GM13977 (cell line): Measurements from ENCODE around the gene OCRL.

ENCODE experiments used
- DNase-seq: peaks from one replicate; pipeline ENCODE4 v3.0.0; 2012; ENCODE audit warnings: low spot score
- CTCF ChIP-seq: IDR thresholded peaks from 2 replicates; pipeline ENCODE4 v1.5.1; 2012; ENCODE audit warnings: mild to moderate bottlenecking, control low read depth; ENCODE audit not compliant: insufficient read depth; ENCODE audit errors: extremely low read depth, missing control alignments
- in situ Hi-C: fragments of 300-500 bp; cut with MboI; formaldehyde crosslinking; loops from one replicate; pipeline ENCODE4 v1.12.0; 2022; ENCODE audit warnings: low sequenced_read_pairs, low pct_unique_long_range_greater_than_20kb, mixed read lengths, inconsistent platforms; ENCODE audit not compliant: unreplicated experiment

Gene OCRL

GRCh38 chrX:129497146-129497843, 42.8 kb upstream of the OCRL start:
- TF ChIP-seq CTCF, result no peak
- in situ Hi-C loops, result no loop called here
- no peak for DNase-seq

GRCh38 chrX:129510331-129510730, 29.7 kb upstream of the OCRL start:
- no peak for DNase-seq
- in situ Hi-C loops, result no loop called here
- TF ChIP-seq CTCF, result no peak

GRCh38 chrX:129511689-129512088, 28.4 kb upstream of the OCRL start:
- no peak for TF ChIP-seq CTCF
- in situ Hi-C loops, result no loop called here
- DNase-seq, result no peak

DNA sequence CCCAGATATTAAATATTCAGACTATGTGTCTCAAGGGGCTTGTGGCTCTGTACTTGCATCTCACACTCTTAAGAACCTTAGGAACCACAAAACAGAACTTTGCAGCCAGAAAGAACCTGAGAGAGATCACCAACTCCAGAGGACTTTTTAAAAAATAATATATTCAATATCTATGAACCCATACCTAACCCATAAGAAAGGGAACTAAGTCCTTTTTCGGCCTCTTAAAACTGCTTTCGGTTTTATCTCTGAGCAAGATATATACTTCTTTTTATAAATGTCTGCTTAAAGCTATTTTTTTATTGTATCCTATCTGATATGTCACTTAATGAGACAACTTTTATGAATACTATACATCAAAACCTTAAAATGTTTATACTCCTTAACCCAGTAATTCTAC, 27.6 kb upstream of the OCRL start:
- TF ChIP-seq CTCF, result no peak
- no peak for DNase-seq

DNA sequence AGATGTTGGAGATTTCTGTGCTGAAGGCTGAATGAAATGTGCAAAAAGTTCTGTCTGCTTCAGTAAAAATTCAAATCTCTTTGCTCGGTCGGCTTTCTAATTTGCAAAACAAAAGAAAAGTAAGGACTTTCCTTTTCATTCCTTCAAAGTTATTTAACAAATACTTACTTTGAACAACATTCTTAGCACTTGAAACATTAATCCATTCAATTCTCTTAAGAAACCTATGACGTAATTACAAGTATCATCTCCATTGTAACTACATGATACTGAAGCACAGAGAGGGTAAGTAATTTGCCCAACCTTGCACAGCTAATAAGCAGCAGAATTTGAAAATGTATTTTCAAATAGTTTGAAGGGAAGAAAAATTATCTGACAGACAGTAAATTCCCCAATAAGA, 23.7 kb upstream of the OCRL start:
- in situ Hi-C loops, result no loop called here
- no peak for TF ChIP-seq CTCF
- DNase-seq, result no peak

More for the DNA sequence above, 27.6 kb upstream of the OCRL start:
- in situ Hi-C loops, result no loop called here

GRCh38 chrX:129520151-129520550, 19.9 kb upstream of the OCRL start:
- no peak for TF ChIP-seq CTCF
- no peak for DNase-seq
- in situ Hi-C loops, result no loop called here
